Renal cortex interstitium (tissue), 11 donors: ENCODE data around the gene CSE1L. TPM values are rescaled to one million over a fixed set of nuclear protein-coding genes. Genes with fewer than 3 reads are reported as not detected.
A peak's percentile ranks its signal among the peaks of the same experiment; 100 is the strongest.
"Not testable (repeated sequence)": the region's sequence is repeated elsewhere in the genome, so short reads cannot be mapped to it uniquely, and the experiment has no call there.

Experiments used
- DNase-seq, 11 donors: peaks; one replicate each; pipeline ENCODE4 v3.0.0-alpha.2; 2013; ENCODE audit warnings: low read depth in 9 of 11, low spot score in 4 of 11; ENCODE audit errors: extremely low read depth in 1 of 11
- polyA plus RNA-seq, 3 donors: library from polyadenylated mRNA; unstranded; fragments of 120-200 nt; gene quantifications; one replicate each; pipeline ENCODE4 v1.2.1, GENCODE V29; 2013; ENCODE audit not compliant: insufficient read length in 3 of 3

CSE1L gene
- polyA plus RNA-seq, 3 donors: 89.9 to 117 (median 105) TPM

DNA sequence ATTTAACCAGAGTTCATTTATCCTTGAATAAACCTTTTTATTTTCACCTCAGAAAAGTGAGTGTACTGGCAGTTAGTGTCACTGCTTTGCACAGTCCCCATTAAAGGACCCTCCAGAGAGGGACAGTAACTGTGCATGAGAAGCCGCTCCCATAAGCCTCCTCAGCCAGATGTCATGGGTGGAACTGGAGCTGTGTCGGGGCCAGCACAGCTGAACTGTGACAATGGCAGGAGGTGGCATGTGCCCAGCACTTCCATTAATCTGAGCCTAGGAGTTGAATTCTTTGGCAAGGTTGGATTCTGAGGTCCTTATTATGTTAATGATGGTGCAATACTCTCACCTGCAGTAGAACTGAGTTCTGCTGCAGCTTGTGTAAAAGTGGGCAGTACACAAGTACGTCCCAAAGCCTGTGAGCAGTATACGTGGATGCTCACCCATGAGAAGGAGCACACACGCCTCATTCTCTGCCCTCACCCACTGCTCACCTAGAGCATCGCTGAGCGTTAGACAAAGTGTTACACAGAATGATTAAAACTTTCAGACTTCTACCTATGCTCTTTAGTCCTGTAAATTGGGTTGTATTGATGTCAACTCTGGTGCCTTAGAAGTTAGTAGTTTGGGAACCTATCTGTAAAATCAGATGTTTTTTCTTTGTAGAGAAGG is 11.9 kb upstream of the CSE1L start:
- DNase-seq: no peak

DNA sequence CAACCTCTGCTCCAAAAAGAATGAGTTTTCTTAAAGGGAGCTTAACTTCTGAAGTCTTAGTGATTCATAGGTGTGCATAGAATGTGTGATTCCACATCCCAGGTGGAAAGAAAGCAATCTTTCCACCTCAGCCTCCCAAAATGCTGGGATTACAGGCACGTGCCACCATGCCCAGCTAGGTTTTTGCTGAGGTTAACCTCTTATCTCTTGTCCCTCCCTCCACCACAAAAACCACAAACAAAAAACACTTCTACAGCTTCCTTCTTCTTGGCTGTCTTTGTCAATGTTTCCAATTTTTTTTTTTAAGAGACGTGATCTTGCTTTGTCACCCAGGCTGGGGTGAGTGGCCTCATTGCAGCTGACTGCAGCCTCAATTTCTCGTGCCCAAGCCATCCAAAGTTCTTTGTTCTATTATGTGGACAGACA is 8.1 kb upstream of the CSE1L start:
- DNase-seq: no peak

DNA sequence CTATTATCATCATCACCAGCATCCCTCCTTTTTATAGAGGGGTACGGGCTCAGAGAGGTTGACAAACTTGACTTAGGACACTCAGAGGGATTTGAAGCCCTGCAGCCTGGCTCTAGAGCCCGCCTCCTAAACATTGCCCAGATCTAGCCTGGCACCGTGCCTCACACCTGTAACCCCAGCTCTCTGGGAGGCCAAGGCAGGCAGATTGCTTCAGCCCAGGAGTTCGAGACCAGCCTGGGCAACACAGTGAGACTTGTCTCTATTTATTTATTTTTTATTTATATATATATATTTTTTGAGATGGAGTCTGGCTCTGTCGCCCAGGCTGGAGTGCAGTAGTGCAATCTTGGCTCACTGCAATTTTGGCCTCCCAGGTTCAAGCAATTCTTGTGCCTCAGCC is 6.3 kb upstream of the CSE1L start:
- no peak for DNase-seq

DNA sequence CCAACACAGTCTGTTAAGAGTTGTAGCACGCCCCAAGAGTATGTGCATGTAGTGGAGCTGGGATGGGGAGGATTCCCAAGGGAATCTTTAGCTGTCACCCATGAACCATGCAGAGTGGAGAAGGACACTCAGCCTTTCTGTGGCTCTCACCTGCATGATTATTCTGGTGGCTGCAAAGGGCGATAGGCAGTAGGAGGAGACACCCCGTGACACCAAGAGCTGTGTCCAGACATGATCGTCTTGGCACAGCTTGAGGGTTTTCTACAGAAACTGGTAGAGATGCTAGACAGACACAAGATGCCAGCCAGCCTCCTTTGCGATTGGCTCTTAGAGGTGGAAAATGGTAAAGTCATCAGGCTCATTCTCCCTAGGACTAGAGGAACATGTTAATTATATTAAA is 3.1 kb upstream of the CSE1L start:
- no peak for DNase-seq

DNA sequence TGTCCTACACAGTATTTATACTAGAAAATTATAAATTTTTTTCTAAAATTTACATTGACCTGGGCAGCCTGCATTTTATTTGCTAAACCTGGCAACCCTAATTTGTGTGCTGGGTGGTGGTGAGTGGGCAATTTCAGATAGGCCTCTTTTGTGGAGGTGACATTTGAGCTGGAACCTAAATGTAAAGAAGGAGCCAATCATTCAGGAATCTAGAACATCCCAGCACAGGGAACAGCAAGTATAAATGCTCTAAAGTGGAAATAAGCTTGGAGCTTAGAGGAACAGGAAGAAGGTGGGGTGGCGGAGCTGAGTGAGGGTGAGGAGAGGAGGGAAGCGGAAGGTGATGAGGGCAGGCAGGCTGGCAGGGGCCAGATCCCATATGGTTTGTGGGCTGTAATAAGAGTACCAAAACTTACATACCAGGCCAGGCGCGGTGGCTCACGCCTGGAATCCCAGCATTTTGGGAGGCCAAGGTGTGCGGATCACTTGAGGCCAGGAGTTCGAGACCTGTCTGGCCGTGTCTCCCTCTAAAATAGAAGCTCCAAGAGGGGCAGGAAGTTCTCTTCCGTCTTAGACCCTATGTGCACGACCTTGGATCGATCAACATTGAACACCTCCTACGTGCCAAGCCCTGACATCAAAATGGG is 549 bp upstream of the CSE1L start:
- DNase-seq: no peak

DNA sequence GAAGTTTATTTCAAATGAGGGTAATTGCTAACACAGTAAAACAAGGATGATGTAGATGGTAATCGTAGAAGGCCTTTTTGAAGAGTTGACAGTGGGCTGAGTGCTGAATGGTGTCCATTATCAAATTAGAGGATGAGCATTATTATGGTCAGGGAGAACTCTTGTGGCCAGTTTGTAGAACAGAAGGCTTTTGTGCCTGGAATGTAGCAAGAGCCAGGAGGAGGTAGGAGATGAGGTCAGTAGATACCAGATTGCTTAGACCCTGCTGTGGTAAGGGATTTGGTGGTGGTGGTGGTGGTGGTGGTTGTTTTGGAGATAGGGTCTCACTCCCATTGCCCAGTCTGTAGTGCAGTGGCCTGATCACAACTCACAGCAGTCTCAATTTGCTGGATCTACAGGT is 6.2 kb downstream of the CSE1L start:
- DNase-seq: no peak

DNA sequence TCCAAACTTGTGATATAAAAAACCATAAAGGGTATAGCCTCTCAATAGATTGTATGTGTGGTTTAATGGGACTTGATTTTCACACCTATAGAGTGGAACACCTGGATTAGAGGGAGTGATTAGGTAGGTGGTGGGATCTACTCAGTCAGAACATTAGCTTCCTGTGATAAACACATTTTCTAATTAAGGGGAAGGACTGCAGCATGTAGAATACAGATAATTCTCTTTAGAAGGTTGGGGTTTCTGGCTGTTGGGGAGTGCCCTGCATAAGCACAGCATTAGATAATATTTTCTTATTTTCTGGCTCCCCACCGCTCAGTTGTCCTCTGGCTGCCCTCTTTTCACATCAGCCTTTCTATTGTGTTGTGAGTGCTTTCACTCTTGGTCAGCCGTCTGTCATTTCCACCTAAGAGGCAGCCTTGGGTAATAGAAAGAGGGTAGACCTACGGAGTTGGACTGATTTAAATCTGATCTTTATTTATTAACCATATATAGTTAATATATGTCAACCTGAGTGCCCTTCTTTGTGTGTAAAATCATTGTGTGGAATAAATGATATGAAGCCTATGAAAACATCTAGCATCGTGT is 8.0 kb downstream of the CSE1L start:
- DNase-seq: no peak

DNA sequence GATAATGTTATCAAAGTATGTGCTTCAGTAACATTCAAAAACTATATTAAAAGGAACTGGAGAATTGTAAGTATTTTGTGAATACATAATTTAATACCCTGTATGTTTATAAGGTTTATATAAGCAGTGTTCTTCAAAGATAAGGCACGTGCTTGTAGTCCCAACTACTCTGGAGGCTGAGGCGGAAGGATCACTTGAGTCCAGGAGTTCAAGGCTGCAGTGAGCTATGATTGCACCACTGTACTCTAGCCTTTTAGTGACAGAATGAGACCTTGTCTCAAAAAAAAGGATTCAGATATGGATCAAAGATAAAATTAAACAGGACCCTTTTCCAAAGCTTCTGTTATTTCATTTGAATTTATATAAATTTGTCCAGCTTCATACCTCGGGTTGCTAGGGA is 17.2 kb downstream of the CSE1L start:
- DNase-seq: no peak

DNA sequence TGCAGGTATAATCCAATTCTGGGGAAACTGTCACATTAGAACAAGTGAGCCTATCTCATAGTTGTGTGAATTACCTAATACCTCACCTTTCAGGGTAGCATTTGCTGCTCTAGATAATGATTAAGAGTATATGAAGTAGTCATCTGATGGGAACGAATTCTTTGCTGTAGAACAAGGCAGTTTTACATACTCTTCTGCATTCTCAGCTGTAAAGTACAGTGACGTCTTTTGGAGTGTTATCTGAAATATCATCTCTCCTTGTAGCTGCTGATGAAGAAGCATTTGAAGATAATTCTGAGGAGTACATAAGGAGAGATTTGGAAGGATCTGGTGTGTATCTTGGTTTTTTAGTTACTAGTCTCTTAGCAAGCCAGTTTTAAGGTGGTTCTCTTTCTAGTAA is 28.4 kb downstream of the CSE1L start:
- no peak for DNase-seq

DNA sequence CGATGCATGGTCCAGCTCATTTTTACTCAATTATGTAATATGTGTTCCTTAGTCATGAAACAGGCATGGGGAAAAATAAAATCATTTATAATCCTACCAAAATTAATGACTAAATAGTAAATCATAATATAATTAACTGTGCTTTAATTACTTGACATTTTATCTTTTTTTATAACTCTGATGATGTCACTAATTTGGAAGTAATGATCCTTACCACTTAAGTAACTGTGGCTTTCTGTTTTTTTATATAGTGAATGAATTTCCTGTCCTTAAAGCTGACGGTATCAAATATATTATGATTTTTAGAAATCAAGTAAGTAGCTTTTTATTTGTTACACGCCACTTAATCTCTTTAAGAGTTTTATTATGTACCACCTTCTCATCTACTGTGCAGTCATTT is 32.2 kb downstream of the CSE1L start:
- DNase-seq: no peak

DNA sequence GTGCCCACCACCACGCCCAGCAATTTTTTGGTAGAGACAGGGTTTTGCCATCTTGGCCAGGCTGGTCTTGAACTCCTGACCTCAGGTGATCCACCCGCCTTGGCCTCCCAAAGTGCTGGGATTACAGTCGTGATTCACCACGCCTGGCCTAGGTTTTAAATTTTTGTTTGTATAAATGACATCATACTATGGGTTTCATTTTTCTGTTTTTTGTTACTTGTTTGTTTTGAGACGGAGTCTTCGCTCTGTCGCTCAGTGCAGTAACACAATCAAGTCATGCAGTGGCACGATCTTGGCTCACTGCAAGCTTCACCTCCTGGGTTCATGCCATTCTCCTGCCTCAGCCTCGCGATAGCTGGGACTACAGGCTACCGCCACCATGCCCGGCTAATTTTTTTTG is 36.2 kb downstream of the CSE1L start:
- DNase-seq: not testable (repeated sequence)

DNA sequence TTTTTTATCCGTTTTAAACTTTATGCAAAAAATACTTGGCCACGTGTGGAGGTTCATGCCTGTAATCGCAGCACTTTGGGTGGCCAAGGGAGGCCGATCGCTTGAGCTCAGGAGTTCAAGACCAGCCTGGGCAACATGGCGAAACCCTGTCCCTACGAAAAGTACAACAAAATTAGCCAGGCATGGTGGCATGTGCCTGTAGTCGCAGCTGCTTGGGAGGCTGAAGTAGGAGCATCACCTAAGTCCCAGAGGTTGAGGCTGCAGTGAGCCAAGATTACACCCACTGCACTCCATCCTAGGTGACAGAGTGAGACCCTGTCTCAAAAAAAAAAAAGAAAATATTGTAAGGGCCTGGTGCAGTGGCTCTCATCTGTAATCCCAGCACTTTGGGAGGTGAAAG is 45.0 kb downstream of the CSE1L start:
- DNase-seq: no peak

DNA sequence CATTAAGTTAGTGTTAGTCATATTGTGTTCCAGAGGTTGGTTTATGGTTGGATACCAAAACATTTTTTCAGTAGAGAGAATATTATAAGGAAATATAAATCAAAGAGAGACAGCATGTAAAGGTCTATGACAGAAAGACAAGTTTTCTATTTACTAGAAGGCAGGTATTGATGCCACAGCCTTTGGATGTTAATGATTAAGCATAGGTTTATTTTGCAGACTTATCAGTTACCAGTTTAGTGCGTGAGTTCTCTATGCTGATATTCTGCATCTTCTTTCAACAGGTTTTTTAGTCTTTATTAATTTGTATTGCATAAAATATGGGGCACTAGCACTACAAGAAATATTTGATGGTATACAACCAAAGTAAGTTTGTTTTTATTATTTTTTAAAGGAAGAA is 45.6 kb downstream of the CSE1L start:
- DNase-seq: no peak

DNA sequence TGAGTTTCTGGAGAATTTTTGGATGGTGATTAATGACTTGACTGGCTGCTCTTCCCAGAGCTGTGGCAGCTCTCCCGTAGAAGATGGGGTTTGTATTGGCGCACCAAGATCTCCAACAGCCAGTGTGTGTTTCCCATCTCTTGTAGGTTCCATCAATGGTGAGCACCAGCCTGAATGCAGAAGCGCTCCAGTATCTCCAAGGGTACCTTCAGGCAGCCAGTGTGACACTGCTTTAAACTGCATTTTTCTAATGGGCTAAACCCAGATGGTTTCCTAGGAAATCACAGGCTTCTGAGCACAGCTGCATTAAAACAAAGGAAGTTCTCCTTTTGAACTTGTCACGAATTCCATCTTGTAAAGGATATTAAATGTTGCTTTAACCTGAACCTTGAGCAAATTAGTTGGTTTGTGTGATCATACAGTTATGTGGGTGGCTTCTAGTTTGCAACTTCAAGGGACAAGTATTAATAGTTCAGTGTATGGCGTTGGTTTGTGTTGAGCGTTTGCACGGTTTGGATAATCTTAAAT is 50.2 kb downstream of the CSE1L start:
- peak in 1 of 11 donors; percentile 5 for DNase-seq

DNA sequence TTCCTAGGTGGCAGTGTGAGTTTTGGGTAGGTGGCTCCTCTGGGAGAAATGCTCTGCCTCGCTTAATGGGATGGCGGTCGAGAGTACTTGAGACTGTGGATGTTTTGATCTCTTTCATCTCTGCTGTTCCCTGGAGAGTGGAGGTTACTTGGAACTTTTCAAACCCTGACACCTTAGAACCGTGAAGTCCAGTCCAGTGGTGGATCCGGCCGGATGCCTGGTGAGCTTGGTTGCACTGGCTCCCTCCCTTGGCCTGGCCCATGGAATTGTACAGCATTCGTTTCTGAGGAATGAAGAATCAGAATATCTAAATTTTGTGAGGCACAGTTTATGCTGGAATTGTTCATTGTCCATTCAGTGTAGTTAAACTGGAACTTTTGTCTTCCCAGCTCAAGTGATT is 51.0 kb downstream of the CSE1L start:
- DNase-seq: no peak

DNA sequence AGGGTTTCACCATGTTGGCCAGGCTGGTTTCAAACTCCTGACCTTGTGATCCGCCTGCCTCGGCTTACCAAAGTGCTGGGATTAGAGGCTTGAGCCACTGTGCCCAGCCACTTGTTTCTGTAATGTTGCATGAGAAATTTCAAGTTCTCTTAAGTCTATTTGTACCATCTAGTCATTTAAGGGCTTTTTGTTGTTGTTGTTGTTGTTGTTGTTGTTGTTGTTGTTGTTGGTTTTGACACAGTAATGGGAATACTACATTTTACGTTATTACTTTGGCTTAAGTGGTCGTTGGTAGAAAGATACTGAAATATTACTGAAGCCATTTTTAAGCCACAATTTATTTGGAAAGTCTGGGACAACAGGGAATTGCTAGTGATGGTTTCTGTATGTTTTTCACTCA is 52.0 kb downstream of the CSE1L start:
- DNase-seq: no peak

DNA sequence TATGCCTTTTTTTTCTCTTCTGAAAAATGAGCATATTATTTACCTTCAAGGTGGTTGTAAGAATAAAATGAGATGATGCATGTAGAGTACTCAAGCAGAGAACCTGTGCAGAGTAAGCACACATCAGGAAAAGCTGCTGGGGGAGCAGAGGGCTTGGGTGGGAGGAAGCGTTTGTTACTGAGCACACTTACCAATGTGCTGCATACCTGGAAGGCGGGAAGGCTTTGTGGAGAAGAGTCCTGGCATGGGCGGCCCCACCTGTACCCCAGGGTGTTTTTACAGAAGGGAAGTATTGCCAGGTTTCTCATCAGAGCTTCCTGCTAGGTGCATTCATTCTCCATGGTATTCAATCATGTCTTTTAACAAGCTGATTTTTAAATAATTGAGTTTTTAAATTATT is 52.9 kb downstream of the CSE1L start:
- no peak for DNase-seq

DNA sequence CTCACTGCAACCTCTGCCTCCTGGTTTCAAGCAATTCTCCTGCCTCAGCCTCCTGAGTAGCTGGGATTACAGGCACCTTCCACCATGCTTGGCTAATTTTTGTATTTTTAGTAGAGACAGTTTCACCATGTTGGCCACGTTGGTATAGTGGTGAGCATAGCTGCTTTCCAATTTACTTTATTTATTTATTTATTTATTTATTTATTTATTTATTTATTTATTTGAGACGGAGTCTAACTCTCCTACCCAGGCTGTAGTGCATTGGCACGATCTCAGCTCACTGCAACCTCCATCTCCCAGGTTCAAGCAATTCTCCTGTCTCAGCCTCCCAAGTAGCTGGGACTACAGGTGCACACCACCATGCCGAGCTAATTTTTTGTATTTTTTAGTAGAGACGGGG is 54.2 kb downstream of the CSE1L start:
- DNase-seq: not testable (repeated sequence)

DNA sequence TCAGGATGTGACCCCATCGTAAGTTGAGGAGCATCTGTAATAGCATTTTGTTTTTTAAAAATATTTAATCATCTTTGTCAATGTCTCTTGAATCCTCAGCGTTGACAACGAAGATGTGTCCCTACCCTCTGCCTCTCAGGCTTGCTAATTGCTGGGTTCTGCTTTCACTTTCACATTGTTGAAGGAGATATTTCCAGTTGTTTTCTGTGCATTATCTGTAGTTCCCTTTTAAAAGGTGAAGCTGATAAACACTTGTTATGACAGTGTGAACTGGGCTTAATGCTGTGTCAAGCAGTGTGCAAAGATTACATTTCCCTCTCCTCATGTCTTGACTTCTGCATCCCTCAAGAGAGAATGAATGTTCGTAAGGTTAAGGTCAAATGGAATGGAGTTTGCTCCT is 54.9 kb downstream of the CSE1L start:
- DNase-seq: no peak

DNA sequence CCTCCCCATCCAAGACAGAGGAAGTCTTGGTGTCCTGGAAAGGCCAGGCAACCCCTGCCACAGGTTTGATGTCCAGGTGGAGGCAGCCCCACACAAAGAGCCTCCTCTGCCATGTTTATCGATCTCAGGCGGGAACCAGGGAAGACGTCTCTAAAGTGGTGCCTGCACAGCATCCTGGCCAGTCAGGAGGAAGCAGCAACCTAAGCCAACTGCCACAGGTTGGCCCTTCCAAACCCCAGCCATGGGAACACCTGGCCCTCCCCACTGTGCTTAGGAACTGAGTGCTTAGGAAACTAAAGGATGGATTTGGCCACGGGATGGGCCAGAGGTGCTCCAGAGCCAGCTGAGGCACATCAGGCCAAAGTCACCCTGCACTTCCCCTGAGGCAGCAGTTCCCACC is 56.9 kb downstream of the CSE1L start:
- no peak for DNase-seq
